Measurements from ENCODE around the gene MPP4. TPM values are rescaled to one million over a fixed set of nuclear protein-coding genes. Genes with fewer than 3 reads are reported as not detected.
A peak's percentile ranks its signal among the peaks of the same experiment; 100 is the strongest.

Gene MPP4
- total RNA-seq, 1 donor from 2014 or later = not detected

- Histone ChIP-seq H3K27me3 (ENCODE audit: control insufficient read depth, insufficient read depth, low read length) (no peaks in the 10 kb centered on the region), H3K4me3 (ENCODE audit: low read depth, low read length) (no peak overlapping the region), H3K36me3 (ENCODE audit: control insufficient read depth, insufficient read depth, low read length) (no peaks in the 10 kb centered on the region)
- DNase-seq (ENCODE audit: low read depth) (no peak), FAIRE-seq (no peak)
- no peak for TF ChIP-seq CTCF (IDR thresholded peaks at IDR 0.05; ENCODE audit: insufficient read depth, low read length, severe bottlenecking)
These were observed 90.9 kb downstream of the MPP4 start for GRCh38 chr2:201607568-201607967.

GRCh38 chr2:201600906-201601305 lies 97.5 kb downstream of the MPP4 start:
- DNase-seq (ENCODE audit: low read depth) (peak; percentile 17), FAIRE-seq (no peak)
- no peak for TF ChIP-seq CTCF (IDR thresholded peaks at IDR 0.05; ENCODE audit: insufficient read depth, low read length, severe bottlenecking)
- Histone ChIP-seq H3K4me3 (ENCODE audit: low read depth, low read length) (no peak overlapping the region), H3K27me3 (ENCODE audit: control insufficient read depth, insufficient read depth, low read length) (no peaks in the 10 kb centered on the region), H3K36me3 (ENCODE audit: control insufficient read depth, insufficient read depth, low read length) (no peaks in the 10 kb centered on the region)

- no peak for FAIRE-seq
- no peaks in the 10 kb centered on the region for H3K36me3 ChIP-seq (ENCODE audit: control insufficient read depth, insufficient read depth, low read length)
- H3K27me3 ChIP-seq (ENCODE audit: control insufficient read depth, insufficient read depth, low read length) = no peaks in the 10 kb centered on the region
- DNase-seq (ENCODE audit: low read depth) = no peak
- no peak overlapping the region for H3K4me3 ChIP-seq (ENCODE audit: low read depth, low read length)
- no peak for TF ChIP-seq CTCF (IDR thresholded peaks at IDR 0.05; ENCODE audit: insufficient read depth, low read length, severe bottlenecking)
These were observed 101.0 kb downstream of the MPP4 start for GRCh38 chr2:201597397-201597796.

Other genes with a start within 250 kb of the MPP4 start
- 9.2 and 12.7 TPM in 2 replicates for gene TRAK2, start 247.2 kb downstream of the MPP4 start, total RNA-seq
- 11.3 and 21.3 TPM in 2 replicates for gene STRADB, start 246.9 kb downstream of the MPP4 start, total RNA-seq
- 20.2 and 21.1 TPM in 2 replicates for gene TMEM237, start 55.1 kb downstream of the MPP4 start, total RNA-seq
- gene ALS2, start 82.3 kb upstream of the MPP4 start, total RNA-seq = 21.1 and 30.2 TPM in 2 replicates
- 0.26 TPM in 1 of 2 replicates, not detected in the other for gene CDK15, start 107.9 kb upstream of the MPP4 start, total RNA-seq